Cardiac muscle cell (in vitro differentiated cells and primary cell): ENCODE measurements around the gene CRAMP1. TPM values are rescaled to one million over a fixed set of nuclear protein-coding genes. Genes with fewer than 3 reads are reported as not detected.

Source experiments
- DNase-seq, 2 donors: peaks; one replicate each; pipeline versions ENCODE4 v3.0.0 to v3.0.0-alpha.2; 2010 to 2017; ENCODE audit warnings: low read depth in 1 of 2, low spot score in 1 of 2
- H3K27ac ChIP-seq: fragments of 200-600 bp; sonication (generic); 2 replicates; pipeline ENCODE4 v1.5.1; 2016
- H3K27me3 ChIP-seq: fragments of 200-600 bp; sonication (generic); 2 replicates; pipeline ENCODE4 v1.6.0; 2016; ENCODE audit warnings: control low read depth
- H3K36me3 ChIP-seq: fragments of 200-600 bp; sonication (generic); 2 replicates; pipeline ENCODE4 v1.5.1; 2016; ENCODE audit warnings: control low read depth
- H3K4me1 ChIP-seq: fragments of 200-600 bp; sonication (generic); 2 replicates; pipeline ENCODE4 v1.8.1; 2017; ENCODE audit warnings: low read depth, mild to moderate bottlenecking, mixed run types
- H3K4me3 ChIP-seq: fragments of 200-600 bp; sonication (generic); 2 replicates; pipeline ENCODE4 v1.5.1; 2016; ENCODE audit warnings: mild to moderate bottlenecking
- H3K9me3 ChIP-seq: fragments of 200-600 bp; sonication (generic); 2 replicates; pipeline ENCODE4 v1.5.1; 2017; ENCODE audit warnings: low read depth, mild to moderate bottlenecking, control low read depth
- polyA plus RNA-seq: library from polyadenylated mRNA; unstranded; fragments of >200 nt; fragmentation: Nextera tagmentation; extraction: Ambion mirVana; gene quantifications from 2 replicates; pipeline ENCODE4 v1.2.1, GENCODE V29; 2016
- total RNA-seq: library from RNA; depleted of rRNA; stranded (reverse); fragments of >200 nt; gene quantifications from 2 replicates; pipeline ENCODE4 v1.2.3, GENCODE V29; 2016
- TF ChIP-seq, protein P1 (sequence below): IDR thresholded peaks from 2 replicates; pipeline ENCODE4 v1.5.1; 2012; ENCODE audit warnings: low read depth, mild to moderate bottlenecking, low read length

The CRAMP1 gene
- total and polyA plus RNA-seq, 2 experiments from 2014 or later, result 7.7 to 15.3 TPM

DNA sequence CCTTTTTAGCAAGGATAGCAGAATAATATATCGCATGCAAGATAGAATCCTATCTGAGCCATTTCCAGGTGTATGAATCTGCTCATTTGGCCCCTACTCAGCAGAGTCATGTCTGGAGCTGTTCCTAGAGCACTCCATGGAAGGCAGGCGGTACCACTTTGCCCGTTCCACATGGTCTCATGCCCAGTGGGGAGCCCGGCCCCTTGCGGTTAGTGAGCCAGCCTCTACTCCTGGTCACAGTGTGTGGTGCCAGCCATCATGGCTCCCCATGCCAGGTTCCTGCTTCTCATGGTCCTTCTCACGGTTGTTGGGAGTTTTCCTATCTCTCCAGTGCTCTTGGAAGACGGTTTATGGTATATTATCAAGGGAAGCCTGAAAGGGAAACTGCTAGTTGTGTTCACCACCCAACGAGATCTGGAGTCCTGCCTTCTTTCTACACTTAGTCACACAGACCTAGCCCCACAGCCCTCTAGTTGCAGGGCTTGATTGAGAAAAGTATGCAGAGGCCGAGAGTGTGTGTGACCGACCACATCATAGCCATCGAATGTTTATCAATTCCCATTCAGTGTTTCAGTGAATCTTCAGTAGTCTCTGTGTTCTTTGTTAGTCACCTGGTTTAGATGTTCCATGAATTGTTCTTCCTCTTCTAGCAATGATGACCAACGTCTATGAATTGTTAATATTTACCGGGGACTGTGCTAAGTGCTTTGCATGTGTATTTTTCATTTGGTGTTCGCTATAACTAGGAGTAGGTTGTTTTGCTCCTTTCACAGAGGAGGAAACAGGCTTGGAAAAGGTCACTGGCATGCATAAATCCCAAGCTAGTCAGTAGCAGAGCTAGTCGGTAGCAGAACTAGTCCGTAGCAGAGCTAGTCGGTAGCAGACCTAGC is 75.5 kb downstream of the CRAMP1 start:
- no peaks in the 10 kb centered on the region for H3K9me3 ChIP-seq
- peaks cover 22% of the 10 kb centered on the region for H3K36me3 ChIP-seq
- no peak overlapping the region for H3K4me3 ChIP-seq
- DNase-seq, result no peak
- no peak overlapping the region for H3K27ac ChIP-seq
- H3K27me3 ChIP-seq, result no peaks in the 10 kb centered on the region
- no peaks in the 10 kb centered on the region for H3K4me1 ChIP-seq
- TF ChIP-seq, protein P1, sequence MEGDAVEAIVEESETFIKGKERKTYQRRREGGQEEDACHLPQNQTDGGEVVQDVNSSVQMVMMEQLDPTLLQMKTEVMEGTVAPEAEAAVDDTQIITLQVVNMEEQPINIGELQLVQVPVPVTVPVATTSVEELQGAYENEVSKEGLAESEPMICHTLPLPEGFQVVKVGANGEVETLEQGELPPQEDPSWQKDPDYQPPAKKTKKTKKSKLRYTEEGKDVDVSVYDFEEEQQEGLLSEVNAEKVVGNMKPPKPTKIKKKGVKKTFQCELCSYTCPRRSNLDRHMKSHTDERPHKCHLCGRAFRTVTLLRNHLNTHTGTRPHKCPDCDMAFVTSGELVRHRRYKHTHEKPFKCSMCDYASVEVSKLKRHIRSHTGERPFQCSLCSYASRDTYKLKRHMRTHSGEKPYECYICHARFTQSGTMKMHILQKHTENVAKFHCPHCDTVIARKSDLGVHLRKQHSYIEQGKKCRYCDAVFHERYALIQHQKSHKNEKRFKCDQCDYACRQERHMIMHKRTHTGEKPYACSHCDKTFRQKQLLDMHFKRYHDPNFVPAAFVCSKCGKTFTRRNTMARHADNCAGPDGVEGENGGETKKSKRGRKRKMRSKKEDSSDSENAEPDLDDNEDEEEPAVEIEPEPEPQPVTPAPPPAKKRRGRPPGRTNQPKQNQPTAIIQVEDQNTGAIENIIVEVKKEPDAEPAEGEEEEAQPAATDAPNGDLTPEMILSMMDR, result no peak

DNA sequence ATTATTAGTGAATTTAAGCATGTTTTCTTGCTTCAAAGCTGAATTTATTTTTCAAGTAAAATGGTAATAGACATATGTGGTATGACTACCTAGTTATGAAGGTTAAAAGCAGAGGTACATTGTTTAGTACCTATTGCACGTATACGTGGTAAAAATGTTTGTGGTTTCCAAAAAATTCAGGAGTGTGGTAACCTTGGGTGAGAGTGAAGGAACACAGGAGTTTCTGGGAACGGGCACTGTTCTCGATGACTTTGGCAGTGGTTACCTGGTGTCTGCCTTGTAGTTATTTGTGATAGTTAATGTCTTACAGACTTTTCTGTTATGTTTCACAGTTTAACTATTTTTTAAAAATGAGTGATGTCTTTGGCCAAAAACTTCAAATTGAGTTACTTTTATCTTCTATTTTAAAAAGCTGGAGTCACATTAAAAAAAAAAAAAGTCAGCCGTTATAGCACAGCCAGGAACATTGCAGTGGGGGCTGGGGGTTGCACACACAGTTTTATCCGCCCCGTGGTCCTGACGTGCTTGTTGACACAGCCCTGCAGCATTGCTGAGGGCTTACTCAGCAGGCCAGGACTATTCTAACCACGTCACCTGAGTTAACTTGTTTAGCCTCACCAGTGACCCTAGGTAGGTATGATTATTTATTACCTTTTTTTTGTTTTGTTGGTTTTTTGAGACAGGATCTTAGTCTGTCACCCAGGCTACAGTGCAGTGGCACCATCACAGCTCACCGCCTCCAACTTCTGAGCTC is 76.8 kb downstream of the CRAMP1 start:
- DNase-seq, result peak in 1 of 2 donors; percentile 58
- H3K4me3 ChIP-seq, result no peak overlapping the region
- H3K27ac ChIP-seq, result no peak overlapping the region
- H3K4me1 ChIP-seq, result no peaks in the 10 kb centered on the region
- peaks cover 28% of the 10 kb centered on the region for H3K36me3 ChIP-seq
- H3K9me3 ChIP-seq, result no peaks in the 10 kb centered on the region
- H3K27me3 ChIP-seq, result no peaks in the 10 kb centered on the region
- TF ChIP-seq, protein P1, result no peak

DNA sequence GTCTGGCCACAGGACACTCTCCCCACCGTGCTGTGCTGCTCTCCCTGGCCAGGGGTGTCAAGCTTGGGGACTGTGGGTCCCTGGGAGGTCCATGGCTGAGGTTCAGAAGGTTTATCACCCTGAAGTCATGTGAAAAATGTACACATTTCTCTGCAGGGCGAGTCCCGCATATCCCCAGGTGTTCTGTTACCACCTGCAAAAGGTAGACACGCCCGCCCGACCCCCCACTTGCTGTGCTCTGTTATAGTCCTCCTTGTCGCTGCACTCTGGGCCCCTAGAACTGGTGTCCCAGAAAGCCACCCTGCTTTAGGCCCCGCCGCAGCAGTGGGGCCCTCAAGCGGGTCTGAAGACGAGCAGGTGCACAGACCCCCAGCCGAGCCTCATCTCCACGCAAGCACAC is 77.7 kb downstream of the CRAMP1 start:
- TF ChIP-seq, protein P1, result no peak
- Histone ChIP-seq H3K27ac (no peak overlapping the region), H3K4me1 (no peaks in the 10 kb centered on the region), H3K36me3 (peaks cover 35% of the 10 kb centered on the region), H3K9me3 (no peaks in the 10 kb centered on the region), H3K4me3 (no peak overlapping the region), H3K27me3 (no peaks in the 10 kb centered on the region)
- no peak for DNase-seq

DNA sequence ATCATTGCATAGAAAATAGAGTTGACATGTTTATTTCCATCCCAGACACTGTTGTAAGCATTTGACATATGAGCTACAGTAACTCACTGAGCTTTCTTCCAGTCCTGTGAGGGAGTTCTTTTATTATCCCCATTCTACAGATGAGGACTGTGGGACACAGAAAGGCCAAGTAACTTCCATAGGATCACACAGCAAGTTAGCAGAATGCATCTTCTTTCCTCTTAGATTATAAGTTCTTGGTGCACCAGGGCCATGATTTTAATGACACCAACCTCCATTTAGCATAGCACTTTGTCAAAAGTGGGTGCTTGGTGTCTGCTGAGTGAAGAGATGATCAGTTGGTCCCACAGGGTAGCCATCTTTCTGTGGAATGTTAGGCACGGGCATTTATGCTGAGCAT is 78.7 kb downstream of the CRAMP1 start:
- TF ChIP-seq, protein P1, result no peak
- peaks cover 39% of the 10 kb centered on the region for H3K36me3 ChIP-seq

DNA sequence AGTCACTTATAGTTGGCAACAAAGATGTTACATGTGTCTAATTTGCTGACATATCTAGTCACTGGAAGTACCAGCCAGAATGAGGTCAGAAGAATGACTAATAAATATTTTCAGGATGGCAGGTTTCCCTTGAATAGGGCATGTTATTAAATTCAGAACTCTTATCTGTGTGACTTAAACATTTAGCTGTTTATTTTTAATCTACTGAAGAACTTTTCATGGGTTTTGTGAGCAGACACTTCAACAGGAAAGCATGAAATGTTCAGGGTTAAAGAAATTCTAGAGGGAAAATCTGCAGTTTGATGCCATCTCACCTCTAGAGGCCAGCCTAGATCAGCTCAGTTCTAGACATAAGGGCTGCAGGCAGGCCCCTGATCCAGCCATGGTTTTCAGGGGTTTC is 79.1 kb downstream of the CRAMP1 start:
- Histone ChIP-seq H3K36me3 (peaks cover 39% of the 10 kb centered on the region), H3K9me3 (no peaks in the 10 kb centered on the region), H3K27me3 (no peaks in the 10 kb centered on the region), H3K4me3 (no peak overlapping the region), H3K4me1 (no peaks in the 10 kb centered on the region), H3K27ac (no peak overlapping the region)
- peak in 1 of 2 donors; percentile 26 for DNase-seq
- TF ChIP-seq, protein P1, result peak; percentile 38

More for the DNA sequence above, 78.7 kb downstream of the CRAMP1 start:
- Histone ChIP-seq H3K27me3 (no peaks in the 10 kb centered on the region), H3K4me3 (no peak overlapping the region), H3K4me1 (no peaks in the 10 kb centered on the region), H3K9me3 (no peaks in the 10 kb centered on the region), H3K27ac (no peak overlapping the region)
- no peak for DNase-seq
